WTC11 (cell line): ENCODE measurements around the gene SEZ6L.

Experiments used
- FOXK1 ChIP-seq: sonication (generic); formaldehyde crosslinking; IDR thresholded peaks from 2 replicates; pipeline ENCODE4 v1.8.0; 2022; ENCODE audit warnings: mild to moderate bottlenecking, moderate library complexity, missing genetic modification reagents
- KAT7 ChIP-seq: sonication (generic); formaldehyde crosslinking; IDR thresholded peaks from 2 replicates; pipeline ENCODE4 v1.8.1; 2023; ENCODE audit warnings: missing genetic modification reagents, mild to moderate bottlenecking, borderline replicate concordance
- PRRX2 ChIP-seq: fragments of 250-450 bp; sonication (Bioruptor Pico); IDR thresholded peaks from 2 replicates; pipeline ENCODE4 v1.8.0; 2021; ENCODE audit warnings: mild to moderate bottlenecking
- TF ChIP-seq, protein P1 (sequence below): sonication (generic); formaldehyde crosslinking; IDR thresholded peaks from 2 replicates; pipeline ENCODE4 v1.8.0; 2022; ENCODE audit warnings: mild to moderate bottlenecking, missing genetic modification reagents
- TF ChIP-seq, protein P2 (sequence below): fragments of 200-600 bp; IDR thresholded peaks from 2 replicates; pipeline ENCODE4 v1.8.0; 2022; ENCODE audit warnings: antibody characterized with exemption
- TF ChIP-seq, protein P3 (sequence below): sonication (generic); formaldehyde crosslinking; IDR thresholded peaks from 2 replicates; pipeline ENCODE4 v1.8.1; 2022; ENCODE audit warnings: mild to moderate bottlenecking, missing genetic modification reagents, moderate library complexity, borderline replicate concordance
- TF ChIP-seq, protein P4 (sequence below): fragments of 250-450 bp; sonication (Bioruptor Pico); IDR thresholded peaks from 2 replicates; pipeline ENCODE4 v2.1.2; 2022; ENCODE audit warnings: mild to moderate bottlenecking, moderate library complexity

GRCh38 chr22:26139310-26139709, 30.0 kb upstream of the SEZ6L start:
- TF ChIP-seq, protein P1, sequence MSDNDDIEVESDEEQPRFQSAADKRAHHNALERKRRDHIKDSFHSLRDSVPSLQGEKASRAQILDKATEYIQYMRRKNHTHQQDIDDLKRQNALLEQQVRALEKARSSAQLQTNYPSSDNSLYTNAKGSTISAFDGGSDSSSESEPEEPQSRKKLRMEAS (CRISPR knock-in tag), result no peak
- TF ChIP-seq PRRX2 (CRISPR knock-in tag) (no peak), FOXK1 (no peak), KAT7 (CRISPR knock-in tag) (no peak)
- TF ChIP-seq, protein P2, sequence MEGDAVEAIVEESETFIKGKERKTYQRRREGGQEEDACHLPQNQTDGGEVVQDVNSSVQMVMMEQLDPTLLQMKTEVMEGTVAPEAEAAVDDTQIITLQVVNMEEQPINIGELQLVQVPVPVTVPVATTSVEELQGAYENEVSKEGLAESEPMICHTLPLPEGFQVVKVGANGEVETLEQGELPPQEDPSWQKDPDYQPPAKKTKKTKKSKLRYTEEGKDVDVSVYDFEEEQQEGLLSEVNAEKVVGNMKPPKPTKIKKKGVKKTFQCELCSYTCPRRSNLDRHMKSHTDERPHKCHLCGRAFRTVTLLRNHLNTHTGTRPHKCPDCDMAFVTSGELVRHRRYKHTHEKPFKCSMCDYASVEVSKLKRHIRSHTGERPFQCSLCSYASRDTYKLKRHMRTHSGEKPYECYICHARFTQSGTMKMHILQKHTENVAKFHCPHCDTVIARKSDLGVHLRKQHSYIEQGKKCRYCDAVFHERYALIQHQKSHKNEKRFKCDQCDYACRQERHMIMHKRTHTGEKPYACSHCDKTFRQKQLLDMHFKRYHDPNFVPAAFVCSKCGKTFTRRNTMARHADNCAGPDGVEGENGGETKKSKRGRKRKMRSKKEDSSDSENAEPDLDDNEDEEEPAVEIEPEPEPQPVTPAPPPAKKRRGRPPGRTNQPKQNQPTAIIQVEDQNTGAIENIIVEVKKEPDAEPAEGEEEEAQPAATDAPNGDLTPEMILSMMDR, result no peak
- TF ChIP-seq, protein P3, sequence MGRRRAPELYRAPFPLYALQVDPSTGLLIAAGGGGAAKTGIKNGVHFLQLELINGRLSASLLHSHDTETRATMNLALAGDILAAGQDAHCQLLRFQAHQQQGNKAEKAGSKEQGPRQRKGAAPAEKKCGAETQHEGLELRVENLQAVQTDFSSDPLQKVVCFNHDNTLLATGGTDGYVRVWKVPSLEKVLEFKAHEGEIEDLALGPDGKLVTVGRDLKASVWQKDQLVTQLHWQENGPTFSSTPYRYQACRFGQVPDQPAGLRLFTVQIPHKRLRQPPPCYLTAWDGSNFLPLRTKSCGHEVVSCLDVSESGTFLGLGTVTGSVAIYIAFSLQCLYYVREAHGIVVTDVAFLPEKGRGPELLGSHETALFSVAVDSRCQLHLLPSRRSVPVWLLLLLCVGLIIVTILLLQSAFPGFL, result no peak
- TF ChIP-seq, protein P4, sequence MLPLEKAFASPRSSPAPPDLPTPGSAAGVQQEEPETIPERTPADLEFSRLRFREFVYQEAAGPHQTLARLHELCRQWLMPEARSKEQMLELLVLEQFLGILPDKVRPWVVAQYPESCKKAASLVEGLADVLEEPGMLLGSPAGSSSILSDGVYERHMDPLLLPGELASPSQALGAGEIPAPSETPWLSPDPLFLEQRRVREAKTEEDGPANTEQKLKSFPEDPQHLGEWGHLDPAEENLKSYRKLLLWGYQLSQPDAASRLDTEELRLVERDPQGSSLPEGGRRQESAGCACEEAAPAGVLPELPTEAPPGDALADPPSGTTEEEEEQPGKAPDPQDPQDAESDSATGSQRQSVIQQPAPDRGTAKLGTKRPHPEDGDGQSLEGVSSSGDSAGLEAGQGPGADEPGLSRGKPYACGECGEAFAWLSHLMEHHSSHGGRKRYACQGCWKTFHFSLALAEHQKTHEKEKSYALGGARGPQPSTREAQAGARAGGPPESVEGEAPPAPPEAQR (CRISPR knock-in tag), result no peak
